Measurements from ENCODE around the gene TSC22D2.

Gene TSC22D2

GRCh38 chr3:150385296-150386242 is 22.5 kb upstream of the TSC22D2 start:
- no peak for FAIRE-seq
- no peak for DNase-seq (ENCODE audit: low spot score)

GRCh38 chr3:150388498-150389418 is 19.3 kb upstream of the TSC22D2 start:
- no peak for FAIRE-seq

GRCh38 chr3:150390087-150390486 is 18.0 kb upstream of the TSC22D2 start:
- no peak for FAIRE-seq
- DNase-seq (ENCODE audit: low spot score), result no peak

More at GRCh38 chr3:150388498-150389418, 19.3 kb upstream of the TSC22D2 start:
- no peak for DNase-seq (ENCODE audit: low spot score)

- DNase-seq (ENCODE audit: low spot score), result no peak
- no peak for FAIRE-seq
Measured at GRCh38 chr3:150391161-150391560, 16.9 kb upstream of the TSC22D2 start.

GRCh38 chr3:150393745-150394144 is 14.4 kb upstream of the TSC22D2 start:
- FAIRE-seq (no peak), DNase-seq (ENCODE audit: low spot score) (no peak)

- DNase-seq (ENCODE audit: low spot score), result no peak
- FAIRE-seq, result no peak
Measured at GRCh38 chr3:150394606-150395005, 13.5 kb upstream of the TSC22D2 start.

GRCh38 chr3:150396491-150396890 is 11.6 kb upstream of the TSC22D2 start:
- FAIRE-seq, result no peak

GRCh38 chr3:150396956-150397550 is 11.0 kb upstream of the TSC22D2 start:
- no peak for DNase-seq (ENCODE audit: low spot score)
- FAIRE-seq, result no peak

More at GRCh38 chr3:150396491-150396890, 11.6 kb upstream of the TSC22D2 start:
- DNase-seq (ENCODE audit: low spot score), result no peak

- DNase-seq (ENCODE audit: low spot score) (no peak), FAIRE-seq (no peak)
Measured at GRCh38 chr3:150399060-150399459, 9.0 kb upstream of the TSC22D2 start.

GRCh38 chr3:150401285-150401684 is 6.8 kb upstream of the TSC22D2 start:
- DNase-seq (ENCODE audit: low spot score), result no peak
- FAIRE-seq, result no peak

GRCh38 chr3:150402217-150402616 is 5.9 kb upstream of the TSC22D2 start:
- FAIRE-seq (no peak), DNase-seq (ENCODE audit: low spot score) (no peak)

GRCh38 chr3:150404023-150404422 is 4.1 kb upstream of the TSC22D2 start:
- no peak for DNase-seq (ENCODE audit: low spot score)
- no peak for FAIRE-seq

- no peak for FAIRE-seq
- DNase-seq (ENCODE audit: low spot score), result no peak
Measured at GRCh38 chr3:150407051-150407807, 869 bp upstream of the TSC22D2 start.

- FAIRE-seq (peak; percentile 49), DNase-seq (ENCODE audit: low spot score) (no peak)
Measured at GRCh38 chr3:150407808-150408220, 284 bp upstream of the TSC22D2 start.

GRCh38 chr3:150409125-150409511 is 1.0 kb downstream of the TSC22D2 start:
- FAIRE-seq (no peak), DNase-seq (ENCODE audit: low spot score) (no peak)

GRCh38 chr3:150409512-150410310 is 1.6 kb downstream of the TSC22D2 start:
- peak; percentile 42 for DNase-seq (ENCODE audit: low spot score)
- no peak for FAIRE-seq

GRCh38 chr3:150410311-150411105 is 2.4 kb downstream of the TSC22D2 start:
- DNase-seq (ENCODE audit: low spot score), result peak; percentile 39
- FAIRE-seq, result no peak

- DNase-seq (ENCODE audit: low spot score) (no peak), FAIRE-seq (no peak)
Measured at GRCh38 chr3:150411106-150411460, 3.0 kb downstream of the TSC22D2 start.

GRCh38 chr3:150411546-150411945 is 3.4 kb downstream of the TSC22D2 start:
- FAIRE-seq, result no peak
- no peak for DNase-seq (ENCODE audit: low spot score)
